Thyroid gland (tissue), 4 donors: ENCODE results near the gene DOCK1.

Source experiments
- CTCF ChIP-seq, 6 experiments: fragments of 200-600 bp in 3 of 6; fragments of 450-650 bp in 3 of 6; sonication (generic) in 3 of 6; IDR thresholded peaks; one replicate each; pipeline ENCODE4 v1.5.1; 2016 to 2019; ENCODE audit warnings: antibody characterized with exemption in 6 of 6, mild to moderate bottlenecking in 2 of 6, inconsistent platforms in 1 of 6, moderate library complexity in 1 of 6
- POLR2A ChIP-seq, 2 donors: fragments of 450-650 bp; IDR thresholded peaks; one replicate each; pipeline ENCODE4 v1.6.1; 2017; ENCODE audit warnings: antibody characterized with exemption in 2 of 2, mild to moderate bottlenecking in 2 of 2, moderate library complexity in 1 of 2

GRCh38 chr10:126903656-126904360, 1.4 kb upstream of the DOCK1 start:
- TF ChIP-seq CTCF (IDR thresholded peaks at IDR 0.05) (no peak), POLR2A (IDR thresholded peaks at IDR 0.05) (no peak)
